HL-60 (cell line): ENCODE results near the gene OR2L3.

ENCODE experiments used
- CTCF ChIP-seq: IDR thresholded peaks from one replicate; pipeline ENCODE4 v1.5.1; 2011; ENCODE audit warnings: low read length, control low read depth, inconsistent platforms; ENCODE audit not compliant: insufficient read depth
- GABPA ChIP-seq: IDR thresholded peaks from 2 replicates; pipeline ENCODE4 v1.6.1; 2012; ENCODE audit warnings: low read depth
- POLR2AphosphoS5 ChIP-seq: IDR thresholded peaks from 2 replicates; pipeline ENCODE4 v1.6.1; 2012; ENCODE audit warnings: low read depth
- SPI1 ChIP-seq: IDR thresholded peaks from 2 replicates; pipeline ENCODE4 v1.6.1; 2012; ENCODE audit warnings: low read depth, mild to moderate bottlenecking, borderline replicate concordance

GRCh38 chr1:248065071-248065470, 18.4 kb downstream of the OR2L3 start:
- TF ChIP-seq CTCF (no peak), POLR2AphosphoS5 (no peak), GABPA (no peak), SPI1 (no peak)
